ENCODE data around the gene ZNG1F.
"Not testable (repeated sequence)": the region's sequence is repeated elsewhere in the genome, so short reads cannot be mapped to it uniquely, and the experiment has no call there.

ZNG1F gene

DNA sequence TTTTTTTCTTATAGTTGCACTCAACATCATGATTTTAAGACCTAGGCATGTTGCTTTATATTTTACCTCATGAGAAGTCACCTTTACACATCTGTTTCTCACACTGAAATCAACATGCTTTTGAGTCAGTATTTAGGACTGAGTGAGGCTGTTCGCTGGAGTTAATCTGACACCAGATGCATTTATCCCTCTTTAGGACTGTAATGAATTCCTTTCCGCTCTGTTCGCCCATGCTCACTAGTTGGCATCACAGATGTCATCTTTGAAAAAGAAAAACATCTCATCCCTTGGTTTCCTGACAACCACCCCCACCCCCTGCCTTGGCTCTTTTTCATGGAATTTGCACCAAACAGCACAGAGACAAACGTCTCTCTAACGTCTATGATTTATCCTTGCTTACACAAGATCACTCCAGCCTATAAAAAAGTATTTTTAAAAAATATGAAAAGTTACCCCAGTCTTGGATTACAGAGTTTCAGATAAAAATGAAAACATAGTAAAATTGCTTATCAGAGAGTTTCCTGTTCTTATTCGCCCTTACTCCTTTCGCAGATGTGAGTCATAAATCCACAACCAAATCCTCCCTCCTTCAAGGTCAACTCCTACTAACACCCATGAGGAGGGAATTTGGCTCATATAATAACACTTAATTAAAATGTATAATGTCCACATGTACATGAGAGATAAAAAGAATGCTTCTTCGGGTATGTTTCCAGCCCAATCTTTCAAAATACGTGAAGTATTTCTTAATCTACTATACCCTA is 94.9 kb downstream of the ZNG1F start:
- in situ Hi-C loops (cut with HindIII; ENCODE audit: low pct_unique_long_range_greater_than_20kb, low sequenced_read_pairs); DNase-seq (ENCODE audit: low read depth in 1 of 2, low spot score in 1 of 2): not testable (repeated sequence)

DNA sequence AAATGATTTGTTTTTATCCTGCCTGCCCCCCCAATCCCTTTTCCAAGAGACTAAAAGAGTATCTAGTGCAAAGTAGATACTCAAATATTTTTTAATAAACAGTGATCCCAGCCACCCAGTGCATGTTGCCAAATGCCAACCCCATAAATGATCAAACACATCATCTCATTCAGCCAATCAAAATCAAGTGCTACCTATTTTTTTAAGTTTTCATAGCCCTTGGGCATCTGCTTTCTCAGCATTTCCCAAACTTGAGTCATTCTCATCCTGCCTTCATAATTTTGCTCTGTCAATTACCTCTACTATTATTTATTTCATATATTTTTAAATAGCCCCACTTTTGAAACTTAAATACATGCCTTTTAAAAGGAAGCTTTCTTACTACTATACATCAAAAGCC is 98.2 kb downstream of the ZNG1F start:
- in situ Hi-C loops (cut with HindIII; ENCODE audit: low pct_unique_long_range_greater_than_20kb, low sequenced_read_pairs); DNase-seq (ENCODE audit: low read depth in 1 of 2, low spot score in 1 of 2): not testable (repeated sequence)

DNA sequence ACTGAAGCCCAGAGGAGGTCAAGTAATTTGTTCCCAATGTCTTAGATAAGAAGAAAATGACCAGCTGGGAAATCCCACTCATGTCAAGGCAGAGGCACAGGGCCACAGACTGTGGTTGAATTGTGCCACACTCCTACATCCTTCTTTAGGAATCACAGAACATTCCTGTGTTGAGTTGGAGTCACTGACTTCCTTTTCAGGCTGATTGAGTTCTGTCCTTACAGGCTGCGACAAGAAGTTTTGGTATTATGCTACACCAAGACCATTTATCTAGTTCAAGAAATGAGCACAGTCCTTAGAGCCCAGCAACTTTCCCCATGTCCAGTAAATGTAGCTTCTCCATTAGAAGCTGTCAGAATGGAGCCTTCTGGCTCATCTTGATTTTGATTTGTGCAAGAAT is 98.7 kb downstream of the ZNG1F start:
- in situ Hi-C loops (cut with HindIII; ENCODE audit: low pct_unique_long_range_greater_than_20kb, low sequenced_read_pairs); DNase-seq (ENCODE audit: low read depth in 1 of 2, low spot score in 1 of 2): not testable (repeated sequence)

DNA sequence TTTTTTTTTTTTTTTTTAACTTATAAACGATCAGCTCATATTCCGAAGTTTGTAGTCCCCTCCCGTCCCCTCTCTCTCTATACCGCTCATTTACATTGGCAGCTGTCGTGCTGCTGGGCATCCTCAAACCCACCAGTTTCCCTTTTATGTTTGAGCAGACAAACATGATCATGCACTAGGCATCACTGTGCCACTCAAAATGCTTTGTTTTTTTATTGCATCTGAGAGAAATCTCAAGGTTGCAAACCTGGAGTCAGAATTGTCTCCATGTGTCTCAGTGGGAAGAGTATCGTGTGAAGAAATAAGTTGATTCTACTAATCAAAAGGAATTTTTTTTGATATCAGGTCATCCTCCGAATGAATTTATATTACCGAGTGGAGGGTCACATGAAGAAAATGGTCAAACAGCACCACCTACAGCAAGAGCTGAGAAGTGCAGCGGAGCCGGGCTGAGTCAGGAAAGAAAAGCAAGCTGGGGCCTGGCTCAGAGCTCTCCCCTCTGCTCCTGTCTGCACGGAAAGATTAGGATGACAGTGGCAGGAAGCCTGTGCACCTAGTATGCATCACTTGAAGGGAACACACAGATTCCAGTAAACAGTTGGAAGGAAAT is 100.6 kb downstream of the ZNG1F start:
- in situ Hi-C loops (cut with HindIII; ENCODE audit: low pct_unique_long_range_greater_than_20kb, low sequenced_read_pairs); DNase-seq (ENCODE audit: low read depth in 1 of 2, low spot score in 1 of 2): not testable (repeated sequence)

DNA sequence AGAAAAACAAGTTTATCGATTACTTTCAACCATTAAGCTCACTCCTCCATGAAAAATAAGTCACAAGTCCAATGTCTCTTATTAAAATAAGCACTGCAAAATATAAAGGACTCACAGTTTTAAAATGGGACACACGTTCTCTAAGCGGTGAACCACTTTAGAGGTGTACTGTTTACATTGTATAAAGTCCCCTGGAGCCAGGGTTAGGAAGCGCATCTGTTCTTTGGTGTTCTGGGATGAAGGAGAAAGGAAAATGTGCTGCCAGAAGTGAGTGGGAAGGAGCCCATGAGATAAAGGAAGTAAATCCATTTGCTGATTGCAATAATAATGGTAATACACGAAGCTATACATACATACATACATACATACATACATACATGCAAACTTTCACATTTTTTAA is 101.2 kb downstream of the ZNG1F start:
- DNase-seq (ENCODE audit: low read depth in 1 of 2, low spot score in 1 of 2); in situ Hi-C loops (cut with HindIII; ENCODE audit: low pct_unique_long_range_greater_than_20kb, low sequenced_read_pairs): not testable (repeated sequence)

DNA sequence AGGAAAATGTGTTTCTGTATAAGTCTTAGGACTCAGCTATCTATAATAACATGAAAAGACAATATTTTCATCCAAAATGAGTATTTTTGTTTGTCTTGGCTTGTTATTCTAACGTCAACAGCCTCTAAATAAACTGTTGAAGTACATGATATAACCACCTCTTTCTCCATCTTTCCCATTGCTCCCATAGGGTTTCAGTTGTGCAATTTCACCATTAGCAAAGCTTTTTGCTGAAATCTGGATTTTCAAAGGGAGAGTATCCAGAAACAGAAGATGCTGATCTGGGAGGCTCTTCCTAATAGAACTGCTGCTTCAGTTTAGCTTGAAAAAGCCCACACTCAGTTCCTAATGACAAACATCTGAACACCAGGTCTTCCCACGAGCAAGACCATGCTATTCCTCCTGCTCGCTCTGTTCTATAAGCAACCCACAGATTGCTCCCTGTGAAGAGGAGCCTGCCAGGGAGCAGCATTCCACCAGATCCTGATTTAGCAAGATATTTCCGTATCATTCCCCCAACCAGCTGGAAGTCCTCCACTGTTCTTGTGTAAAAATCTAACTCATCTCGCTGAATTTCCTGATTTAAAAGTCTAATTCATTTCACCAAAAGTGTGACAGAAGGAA is 101.8 kb downstream of the ZNG1F start:
- DNase-seq (ENCODE audit: low read depth in 1 of 2, low spot score in 1 of 2); in situ Hi-C loops (cut with HindIII; ENCODE audit: low pct_unique_long_range_greater_than_20kb, low sequenced_read_pairs): not testable (repeated sequence)

DNA sequence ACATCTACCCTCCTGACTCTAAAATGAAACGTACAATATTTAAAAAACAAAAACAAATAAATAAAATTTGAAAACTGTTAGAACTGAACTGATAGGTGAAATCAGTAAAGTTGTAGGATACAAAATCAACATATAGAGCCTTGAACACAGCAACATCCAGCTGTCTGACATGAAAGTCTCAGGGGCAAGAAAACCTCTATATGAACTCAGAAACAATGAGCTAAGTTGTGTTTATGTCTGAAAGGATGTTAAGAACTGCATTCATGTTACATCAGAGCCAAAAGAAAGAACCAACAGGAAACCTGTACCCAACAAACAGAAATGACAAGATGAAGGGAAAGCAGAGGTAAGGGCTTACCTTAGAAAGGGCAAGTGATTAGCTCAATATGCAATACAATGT is 102.4 kb downstream of the ZNG1F start:
- in situ Hi-C loops (cut with HindIII; ENCODE audit: low pct_unique_long_range_greater_than_20kb, low sequenced_read_pairs); DNase-seq (ENCODE audit: low read depth in 1 of 2, low spot score in 1 of 2): not testable (repeated sequence)

DNA sequence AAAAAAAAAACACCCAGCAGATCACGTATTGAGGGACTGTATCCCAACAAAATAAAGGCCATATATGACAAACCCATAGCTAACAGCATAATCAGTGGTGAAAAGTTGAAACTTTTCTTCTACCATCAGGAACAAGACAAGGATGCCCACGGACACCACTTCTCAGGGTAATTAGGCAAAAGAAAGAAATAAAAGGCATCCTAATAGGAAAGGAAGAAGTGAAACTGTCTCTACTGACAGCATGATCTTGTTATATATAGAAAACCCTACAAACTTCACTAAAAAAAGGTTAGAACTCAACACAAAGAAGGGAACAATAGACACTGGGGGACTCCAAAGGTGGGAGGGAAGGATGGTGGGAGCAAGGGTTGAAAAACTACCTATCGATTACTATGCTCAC is 102.9 kb downstream of the ZNG1F start:
- DNase-seq (ENCODE audit: low read depth in 1 of 2, low spot score in 1 of 2); in situ Hi-C loops (cut with HindIII; ENCODE audit: low pct_unique_long_range_greater_than_20kb, low sequenced_read_pairs): not testable (repeated sequence)

DNA sequence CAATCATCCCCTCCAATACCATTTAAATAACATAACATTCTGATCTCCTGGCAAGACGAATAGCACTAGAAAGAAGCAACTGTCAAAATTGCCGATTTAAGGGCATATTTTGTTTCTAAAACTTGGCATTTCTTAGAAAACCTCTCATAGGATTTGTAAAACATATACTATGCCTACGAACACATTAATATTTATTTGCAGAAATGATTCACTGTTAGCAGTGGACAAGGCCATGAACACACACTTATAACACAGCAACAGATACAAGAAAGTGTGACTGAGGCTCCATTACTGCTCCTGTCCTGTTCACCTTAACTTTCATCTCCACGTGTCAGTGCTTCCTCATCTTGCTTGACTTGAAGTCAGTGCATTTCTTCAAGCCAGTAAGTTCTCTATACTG is 106.8 kb downstream of the ZNG1F start:
- DNase-seq (ENCODE audit: low read depth in 1 of 2, low spot score in 1 of 2); in situ Hi-C loops (cut with HindIII; ENCODE audit: low pct_unique_long_range_greater_than_20kb, low sequenced_read_pairs): not testable (repeated sequence)
